H9 (cell line): ENCODE data around the gene GHR. TPM values are rescaled to one million over a fixed set of nuclear protein-coding genes. Genes with fewer than 3 reads are reported as not detected.

ENCODE experiments used
- DNase-seq: peaks from one replicate; pipeline ENCODE4 v3.0.0-alpha.2; 2017
- H2AFZ ChIP-seq: one replicate; pipeline ENCODE4 v1.6.1; 2013; ENCODE audit warnings: mild to moderate bottlenecking, low read length, control low read depth, moderate library complexity
- H2AK5ac ChIP-seq: 2 replicates; pipeline ENCODE4 v1.6.1; 2013; ENCODE audit warnings: low read length, control low read depth, mixed read lengths; ENCODE audit not compliant: insufficient read length
- H2BK120ac ChIP-seq: one replicate; pipeline ENCODE4 v1.6.1; 2013; ENCODE audit warnings: low read depth, mild to moderate bottlenecking, low read length, control low read depth, inconsistent platforms; ENCODE audit not compliant: poor library complexity, severe bottlenecking
- H2BK12ac ChIP-seq: 2 replicates; pipeline ENCODE4 v1.6.1; 2013; ENCODE audit warnings: low read length, control low read depth, mixed read lengths, low read depth; ENCODE audit not compliant: insufficient read length
- H2BK15ac ChIP-seq: 2 replicates; pipeline ENCODE4 v1.6.1; 2013; ENCODE audit warnings: low read depth, low read length, control low read depth
- H2BK20ac ChIP-seq: one replicate; pipeline ENCODE4 v1.6.1; 2013; ENCODE audit warnings: low read depth, mild to moderate bottlenecking, low read length, control low read depth, inconsistent platforms; ENCODE audit not compliant: poor library complexity, severe bottlenecking
- H2BK5ac ChIP-seq: 2 replicates; pipeline ENCODE4 v1.6.1; 2013; ENCODE audit warnings: low read length, control low read depth, mixed read lengths; ENCODE audit not compliant: insufficient read length
- H3K14ac ChIP-seq: 2 replicates; pipeline ENCODE4 v1.6.1; 2013; ENCODE audit warnings: low read length, control low read depth; ENCODE audit not compliant: insufficient read depth
- H3K18ac ChIP-seq: 2 replicates; pipeline ENCODE4 v1.6.1; 2013; ENCODE audit warnings: low read depth, mild to moderate bottlenecking, mixed read lengths, low read length, control low read depth; ENCODE audit not compliant: insufficient read length
- H3K23ac ChIP-seq: 2 replicates; pipeline ENCODE4 v1.6.1; 2013; ENCODE audit warnings: low read length, control low read depth, mixed read lengths, low read depth; ENCODE audit not compliant: insufficient read length
- H3K23me2 ChIP-seq: 2 replicates; pipeline ENCODE4 v1.6.1; 2013; ENCODE audit warnings: low read depth, mild to moderate bottlenecking, mixed read lengths, low read length, control low read depth; ENCODE audit not compliant: insufficient read length, poor library complexity, severe bottlenecking
- H3K27ac ChIP-seq: 2 replicates; pipeline ENCODE4 v1.5.1; 2013; ENCODE audit warnings: low read length, control low read depth, mixed read lengths, low read depth; ENCODE audit not compliant: insufficient read length
- H3K27me3 ChIP-seq: 2 replicates; pipeline ENCODE4 v1.6.1; 2013; ENCODE audit warnings: low read length, control low read depth, inconsistent platforms; ENCODE audit not compliant: insufficient read depth
- H3K4ac ChIP-seq: 2 replicates; pipeline ENCODE4 v1.6.1; 2013; ENCODE audit warnings: low read depth, mild to moderate bottlenecking, control low read depth, inconsistent platforms, low read length, moderate library complexity
- H3K4me1 ChIP-seq: 2 replicates; pipeline ENCODE4 v1.6.1; 2013; ENCODE audit warnings: low read length, control low read depth, inconsistent platforms; ENCODE audit not compliant: insufficient read depth
- H3K4me2 ChIP-seq: 2 replicates; pipeline ENCODE4 v1.6.1; 2013; ENCODE audit warnings: low read length, control low read depth, mixed read lengths; ENCODE audit not compliant: insufficient read length, insufficient read depth
- H3K56ac ChIP-seq: 2 replicates; pipeline ENCODE4 v1.6.1; 2013; ENCODE audit warnings: low read depth, mild to moderate bottlenecking, mixed read lengths, low read length, control low read depth; ENCODE audit not compliant: insufficient read length
- H3K79me1 ChIP-seq: 2 replicates; pipeline ENCODE4 v1.6.1; 2013; ENCODE audit warnings: low read depth, mild to moderate bottlenecking, moderate library complexity, low read length, control low read depth, inconsistent platforms; ENCODE audit not compliant: insufficient read depth, poor library complexity, severe bottlenecking
- H3K79me2 ChIP-seq: 2 replicates; pipeline ENCODE4 v1.6.1; 2013; ENCODE audit warnings: low read length, control low read depth, inconsistent platforms; ENCODE audit not compliant: insufficient read depth
- H3K9ac ChIP-seq: 2 replicates; pipeline ENCODE4 v1.6.1; 2013; ENCODE audit warnings: low read length, control low read depth, mixed read lengths; ENCODE audit not compliant: insufficient read length; ENCODE audit errors: extremely low read depth
- H3K9me3 ChIP-seq: one replicate; pipeline ENCODE4 v1.6.1; 2013; ENCODE audit warnings: low read depth, low read length, inconsistent platforms; ENCODE audit not compliant: control insufficient read depth
- H3T11ph ChIP-seq: one replicate; pipeline ENCODE4 v1.6.1; 2013; ENCODE audit warnings: mild to moderate bottlenecking, low read length, control low read depth, inconsistent platforms
- H4K20me1 ChIP-seq: one replicate; pipeline ENCODE4 v1.6.1; 2013; ENCODE audit not compliant: control insufficient read depth, insufficient read length, insufficient read depth
- H4K5ac ChIP-seq: 2 replicates; pipeline ENCODE4 v1.6.1; 2013; ENCODE audit warnings: low read depth, mild to moderate bottlenecking, mixed read lengths, low read length, control low read depth; ENCODE audit not compliant: insufficient read length
- H4K8ac ChIP-seq: replicated peaks from 2 replicates; pipeline ENCODE4 v1.6.1; 2013; ENCODE audit warnings: low read length, control low read depth, mixed read lengths, low read depth; ENCODE audit not compliant: insufficient read length
- H4K91ac ChIP-seq: 2 replicates; pipeline ENCODE4 v1.6.1; 2013; ENCODE audit warnings: low read depth, mild to moderate bottlenecking, moderate library complexity, mixed read lengths, low read length, control low read depth; ENCODE audit not compliant: insufficient read length
- H3K27ac Mint-ChIP-seq, 3 experiments: 2 replicates in 2 of 3; 3 replicates in 1 of 3; pipeline ENCODE4 v1.8.0; 2020 to 2021; ENCODE audit warnings: mixed read lengths in 3 of 3, mild to moderate bottlenecking in 1 of 3, moderate library complexity in 1 of 3
- H3K27me3 Mint-ChIP-seq: 2 replicates; pipeline ENCODE4 v1.8.0; 2021; ENCODE audit warnings: low read depth, mild to moderate bottlenecking, moderate library complexity, mixed read lengths
- H3K36me3 Mint-ChIP-seq, 3 experiments: 2 replicates in 2 of 3; 3 replicates in 1 of 3; pipeline ENCODE4 v1.8.0; 2020 to 2021; ENCODE audit warnings: low read depth in 3 of 3, mixed read lengths in 3 of 3; ENCODE audit not compliant: insufficient read depth in 1 of 3
- H3K4me1 Mint-ChIP-seq, 2 experiments: 2 replicates each; pipeline ENCODE4 v1.8.0; 2020; ENCODE audit warnings: mixed read lengths in 2 of 2
- H3K4me3 Mint-ChIP-seq, 2 experiments: 2 replicates in 1 of 2; 3 replicates in 1 of 2; pipeline ENCODE4 v1.8.0; 2020 to 2021; ENCODE audit warnings: mild to moderate bottlenecking in 2 of 2, mixed read lengths in 2 of 2, moderate library complexity in 1 of 2
- H3K9me3 Mint-ChIP-seq, 2 experiments: 2 replicates in 1 of 2; 3 replicates in 1 of 2; pipeline ENCODE4 v1.8.0; 2020; ENCODE audit warnings: mild to moderate bottlenecking in 2 of 2, mixed read lengths in 2 of 2, moderate library complexity in 1 of 2
- CTCF ChIP-seq: fragments of 200-600 bp; sonication (generic); conservative IDR thresholded peaks from 3 replicates; pipeline ENCODE4 v1.8.0; 2021; ENCODE audit warnings: antibody characterized with exemption, mild to moderate bottlenecking
- WGBS: extraction: QIAGEN DNeasy Blood & Tissue Kit; methylation state at CpG from one replicate; pipeline ENCODE4 v1.1.7; 2013; ENCODE audit warnings: missing lambda C conversion rate, low lambda C conversion rate, mixed read lengths; ENCODE audit not compliant: insufficient read length; ENCODE audit errors: extremely low coverage; 5-methylcytosine and 5-hydroxymethylcytosine counted together
- total RNA-seq: library from RNA; stranded (reverse); gene quantifications from 2 replicates; pipeline ENCODE4 v1.2.1, GENCODE V29; 2021

GHR gene
- total RNA-seq, 1 experiment from 2014 or later = 0.20 TPM

GRCh38 chr5:42586625-42587024 is 163.4 kb downstream of the GHR start:
- no peak overlapping the region for H2BK120ac ChIP-seq
- no peaks in the 10 kb centered on the region for H3K23me2 ChIP-seq
- H2AFZ ChIP-seq = no peak overlapping the region
- no peak for DNase-seq
- no peak overlapping the region for H4K5ac ChIP-seq
- H3K9ac ChIP-seq = no peak overlapping the region
- no peaks in the 10 kb centered on the region for H3K4me1 ChIP-seq
- H3K18ac ChIP-seq = no peak overlapping the region
- H3K79me1 ChIP-seq = no peaks in the 10 kb centered on the region
- H3K14ac ChIP-seq = no peak overlapping the region
- H3K4me1 Mint-ChIP-seq = peaks cover 3 to 4% of the 10 kb centered on the region in 2 experiments; a peak in 2 of 4 replicates
- H3K4me3 Mint-ChIP-seq = no peak overlapping the region
- H3K36me3 Mint-ChIP-seq = no peaks in the 10 kb centered on the region; a peak in 3 of 7 replicates
- H2AK5ac ChIP-seq = no peak overlapping the region
- no peak overlapping the region for H4K8ac ChIP-seq
- H3K79me2 ChIP-seq = no peaks in the 10 kb centered on the region
- H4K20me1 ChIP-seq = no peaks in the 10 kb centered on the region
- H3K9me3 ChIP-seq = no peaks in the 10 kb centered on the region
- no peak overlapping the region for H2BK5ac ChIP-seq
- no peak overlapping the region for H3K23ac ChIP-seq
- H2BK12ac ChIP-seq = no peak overlapping the region
- peaks cover 0 to 3% of the 10 kb centered on the region in 2 experiments; a peak in 1 of 5 replicates for H3K9me3 Mint-ChIP-seq
- no peak overlapping the region for H3K27ac Mint-ChIP-seq
- no peak overlapping the region for H3K4me2 ChIP-seq
- no peak overlapping the region for H3T11ph ChIP-seq
- H4K91ac ChIP-seq = no peak overlapping the region
- no peak overlapping the region for H3K27ac ChIP-seq
- no peak overlapping the region for H2BK20ac ChIP-seq
- H3K27me3 Mint-ChIP-seq = no peaks in the 10 kb centered on the region
- TF ChIP-seq CTCF = no peak
- WGBS = no CpG with 5 or more reads among the region's 4 CpGs
- H3K27me3 ChIP-seq = no peaks in the 10 kb centered on the region
- H2BK15ac ChIP-seq = no peak overlapping the region
- H3K56ac ChIP-seq = no peak overlapping the region
- no peak overlapping the region for H3K4ac ChIP-seq
